GM20431 (cell line): Measurements from ENCODE around the gene PPFIA1.

Experiments
- in situ Hi-C: fragments of 300-500 bp; cut with MseI, MboI; formaldehyde crosslinking; loops from one replicate; pipeline ENCODE4 v1.15.0; 2020; ENCODE audit warnings: low sequenced_read_pairs; ENCODE audit not compliant: unreplicated experiment

Gene PPFIA1

DNA sequence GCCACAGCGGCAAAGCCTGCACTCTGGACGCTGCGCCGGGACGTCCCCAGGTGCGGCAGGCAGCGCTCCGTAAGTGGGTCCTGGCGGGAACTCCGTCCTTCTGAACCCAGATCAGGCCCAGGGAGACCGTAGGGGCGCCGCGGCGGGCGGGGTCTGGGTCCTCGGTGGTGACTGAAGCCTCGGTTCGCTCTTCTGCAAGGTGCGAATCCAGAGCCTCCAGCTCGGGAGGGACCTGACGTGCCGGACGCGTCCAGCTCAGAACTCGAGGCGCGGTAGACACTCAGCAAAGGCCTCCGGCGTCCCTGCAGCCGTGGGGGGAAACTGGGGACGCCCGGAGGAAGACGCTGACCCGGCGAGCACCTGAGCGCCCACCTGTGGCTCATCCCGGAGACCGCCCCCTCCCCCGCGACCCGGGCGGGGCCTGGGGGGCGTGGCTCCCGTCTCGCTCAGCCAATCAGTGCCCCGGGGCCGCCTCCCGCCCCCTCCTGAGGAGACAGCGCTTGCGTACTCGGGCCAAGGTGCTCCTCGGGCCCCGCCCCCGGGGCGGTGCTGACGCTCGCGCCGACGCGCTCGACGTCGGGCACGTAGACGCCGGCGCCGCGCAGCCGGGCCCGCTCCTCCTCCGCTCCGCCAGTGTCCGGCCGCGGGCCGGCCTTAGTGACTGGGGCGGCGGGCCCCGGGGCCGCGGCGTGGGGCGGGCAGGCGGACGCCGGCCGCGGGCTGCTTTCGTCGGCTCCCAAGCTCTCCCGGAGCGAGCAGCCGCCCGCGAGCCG lies at the start of gene PPFIA1:
TSS of gene PPFIA1 (plus strand) at position 587 of the 773 bp plus-strand sequence. CDS start 1,483 bp downstream, outside the sequence.
- in situ Hi-C loops: no loop called here

GRCh38 chr11:70220920-70221319 lies 49.6 kb upstream of the PPFIA1 start:
- in situ Hi-C loops: no loop called here

- in situ Hi-C loops: no loop called here
Measured at GRCh38 chr11:70225681-70226177, 44.8 kb upstream of the PPFIA1 start.

DNA sequence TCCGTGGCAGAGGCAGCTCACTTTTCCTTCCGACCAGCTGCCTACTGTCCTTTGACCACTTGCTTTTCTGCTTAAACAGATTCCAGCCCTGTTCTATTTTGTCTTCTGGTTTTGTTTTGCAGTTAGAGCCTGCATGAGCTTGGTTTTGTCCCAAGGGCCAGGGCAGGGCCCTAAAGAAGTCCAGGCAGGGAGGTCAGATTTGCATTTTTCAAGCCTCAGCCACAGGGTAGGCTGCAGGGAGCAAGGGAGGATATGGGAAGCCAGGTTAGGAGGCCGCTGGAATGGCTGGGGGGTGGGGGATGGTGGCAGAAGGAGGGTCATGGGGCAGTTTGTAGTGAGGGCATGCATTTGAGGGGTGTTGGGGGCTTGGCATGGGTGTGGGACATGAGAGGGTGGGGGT lies 44.3 kb upstream of the PPFIA1 start:
- in situ Hi-C loops: no loop called here

- in situ Hi-C loops: no loop called here
Measured at GRCh38 chr11:70226967-70227366, 43.5 kb upstream of the PPFIA1 start.

DNA sequence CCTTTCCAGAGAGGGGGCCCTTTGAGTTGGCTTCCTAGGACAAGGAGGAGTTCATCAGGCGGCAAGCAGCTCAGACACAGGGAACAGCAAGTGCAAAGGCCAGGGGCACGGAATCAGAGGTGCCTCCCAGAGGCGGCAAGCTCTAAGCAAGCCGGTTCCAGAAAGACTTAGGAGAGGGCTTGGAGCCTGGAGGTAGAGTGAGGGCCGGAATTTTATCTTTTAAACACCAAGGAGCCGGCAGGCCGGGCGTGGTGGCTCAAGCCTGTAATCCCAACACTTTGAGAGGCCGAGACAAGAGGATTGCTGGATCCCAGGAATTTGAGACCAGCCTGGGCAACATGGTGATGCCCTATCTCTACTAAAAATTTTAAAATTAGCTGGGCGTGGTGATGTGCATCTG lies 40.8 kb upstream of the PPFIA1 start:
- in situ Hi-C loops: no loop called here

- in situ Hi-C loops: no loop called here
Measured at GRCh38 chr11:70230151-70230839, 40.2 kb upstream of the PPFIA1 start.

GRCh38 chr11:70230840-70231710 lies 39.4 kb upstream of the PPFIA1 start:
- in situ Hi-C loops: no loop called here

DNA sequence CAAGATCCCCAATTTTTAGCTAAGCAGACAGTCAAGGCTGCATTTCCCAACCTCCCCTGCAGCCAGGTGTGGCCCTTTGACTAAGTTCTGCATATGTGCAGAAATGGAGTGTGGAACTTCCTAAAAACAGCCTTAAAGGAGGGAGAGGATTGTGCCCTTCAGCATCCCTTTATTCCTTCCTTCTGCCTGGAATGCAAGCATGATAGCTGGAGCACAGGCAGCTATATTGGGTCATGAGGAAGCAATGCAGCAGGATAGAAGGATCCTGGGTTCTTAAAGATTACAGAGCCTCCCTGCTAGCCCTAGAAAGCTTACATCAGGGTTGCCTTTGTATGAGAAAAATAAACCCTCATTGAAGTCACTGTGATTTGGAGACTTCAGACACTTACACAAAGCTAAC lies 37.5 kb upstream of the PPFIA1 start:
- in situ Hi-C loops: no loop called here

DNA sequence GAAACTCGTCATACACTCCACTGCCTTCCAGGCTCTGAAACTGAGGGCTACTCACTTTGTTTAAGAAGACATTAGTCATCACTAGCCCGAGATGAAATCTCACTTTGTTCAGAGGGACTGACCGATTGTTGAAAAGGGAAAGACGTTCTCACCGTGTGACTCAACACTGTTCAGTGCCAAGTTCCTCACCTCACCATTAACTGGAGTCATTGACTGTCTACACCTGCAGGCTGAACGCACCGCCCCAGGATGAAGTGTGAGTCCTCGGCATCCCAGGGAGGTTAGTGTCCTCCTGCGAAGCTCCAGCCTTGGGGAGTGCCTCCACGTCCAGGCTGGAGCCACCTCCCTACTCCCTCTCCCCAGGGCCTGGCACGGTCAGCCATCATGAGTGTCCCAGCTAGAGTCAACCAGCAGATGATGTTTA lies 37.0 kb upstream of the PPFIA1 start:
- in situ Hi-C loops: no loop called here

GRCh38 chr11:70233962-70234361 lies 36.5 kb upstream of the PPFIA1 start:
- in situ Hi-C loops: no loop called here

GRCh38 chr11:70240337-70240736 lies 30.2 kb upstream of the PPFIA1 start:
- in situ Hi-C loops: no loop called here

DNA sequence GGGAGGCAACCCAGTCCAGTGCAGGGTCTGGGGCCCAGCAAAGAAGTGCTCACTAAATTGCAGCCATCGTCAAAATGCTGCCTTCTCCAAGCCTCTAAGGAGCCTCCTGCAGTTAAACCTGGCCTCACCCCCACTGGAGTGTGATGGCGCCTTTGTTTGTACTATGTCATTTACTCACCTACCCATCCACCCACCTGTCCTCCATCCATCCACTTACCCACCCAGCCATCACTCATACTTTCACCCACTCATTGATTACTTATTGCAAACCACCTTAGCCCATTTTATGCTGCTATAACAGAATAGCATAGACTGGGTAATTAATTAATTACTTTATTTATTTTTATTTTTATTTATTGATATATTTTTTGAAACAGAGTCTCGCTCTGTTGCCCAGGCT lies 28.8 kb upstream of the PPFIA1 start:
- in situ Hi-C loops: no loop called here

DNA sequence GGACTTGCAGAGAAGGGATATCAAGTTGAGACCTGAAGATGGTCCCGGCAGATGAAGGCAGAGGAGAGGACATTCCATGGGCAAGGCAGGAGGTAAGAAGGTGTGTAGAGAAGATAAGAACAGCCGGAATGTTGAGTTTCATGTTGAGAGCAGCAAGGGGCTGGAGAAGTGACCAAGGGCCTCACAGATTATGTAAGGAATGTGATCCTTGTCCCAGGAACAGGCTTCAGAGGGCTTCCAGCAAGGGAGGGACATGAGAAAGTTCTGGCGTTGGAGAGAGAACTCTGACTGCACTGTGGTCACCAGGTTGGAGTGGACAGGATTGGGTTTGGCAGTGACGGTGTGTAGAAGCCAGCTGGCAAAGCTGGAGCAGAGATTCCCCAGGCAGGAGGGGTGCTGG lies 27.6 kb upstream of the PPFIA1 start:
- in situ Hi-C loops: no loop called here

GRCh38 chr11:70243912-70244652 lies 26.4 kb upstream of the PPFIA1 start:
- in situ Hi-C loops: no loop called here

GRCh38 chr11:70244698-70245097 lies 25.8 kb upstream of the PPFIA1 start:
- in situ Hi-C loops: no loop called here

DNA sequence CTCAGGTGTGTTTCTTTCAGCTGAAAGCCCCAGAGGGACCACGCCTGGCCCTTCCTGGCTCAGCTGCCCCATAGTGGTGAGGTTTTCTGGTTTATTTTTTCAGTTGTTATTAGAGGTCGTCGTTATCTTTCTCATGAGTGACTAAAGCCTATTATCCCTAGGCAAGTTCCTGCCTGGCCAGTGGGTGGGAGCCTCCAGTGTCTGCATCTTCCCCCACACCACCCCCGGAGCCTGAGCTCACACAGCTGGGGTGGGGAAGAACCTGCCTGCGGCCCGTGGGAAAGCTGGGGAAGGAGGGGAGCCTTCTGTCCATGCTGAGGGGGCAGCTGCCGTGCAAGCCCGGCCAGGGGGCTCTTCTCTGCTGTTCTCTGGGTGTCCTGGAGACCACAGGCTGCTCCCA lies 24.3 kb upstream of the PPFIA1 start:
- in situ Hi-C loops: no loop called here

GRCh38 chr11:70247042-70247709 lies 23.3 kb upstream of the PPFIA1 start:
- in situ Hi-C loops: no loop called here

GRCh38 chr11:70247710-70248072 lies 22.8 kb upstream of the PPFIA1 start:
- in situ Hi-C loops: no loop called here
